8988T (cell line): ENCODE data around the gene MPND.

Source experiments
- DNase-seq: peaks from one replicate; pipeline ENCODE4 v3.0.0; 2011

Gene MPND

GRCh38 chr19:4409123-4409933 is 66.0 kb downstream of the MPND start:
- no peak for DNase-seq
